HG02852 (cell line): Measurements from ENCODE around the gene GPR39.

Source experiments
- ATAC-seq: cut with Tn5 transposase; IDR thresholded peaks from one replicate; pipeline ENCODE4 v1.9.1; 2021; ENCODE audit warnings: mild to moderate bottlenecking, moderate library complexity; ENCODE audit not compliant: unreplicated experiment

The GPR39 gene

DNA sequence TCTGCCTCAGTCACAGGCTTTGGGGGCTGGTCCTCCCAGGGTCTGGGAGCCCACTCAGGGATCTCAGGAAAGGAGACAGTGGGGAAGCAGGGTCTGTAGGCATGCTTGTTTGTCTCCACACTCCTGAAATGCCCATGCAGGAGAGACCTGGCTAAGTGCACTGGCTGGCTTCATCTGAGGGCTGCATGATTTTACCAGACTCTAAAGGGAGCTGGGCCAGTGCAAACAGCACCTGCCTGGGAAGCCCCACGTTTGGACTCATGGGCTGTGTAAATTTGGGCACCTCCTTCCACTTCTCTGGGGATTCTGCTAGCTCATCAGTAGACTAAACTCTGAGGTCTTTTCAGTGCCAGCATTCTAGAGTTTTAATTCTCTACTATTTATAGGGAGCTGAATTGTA lies 219.7 kb downstream of the GPR39 start:
- no peak for ATAC-seq

- ATAC-seq: no peak
Measured at GRCh38 chr2:132638313-132639040, 221.9 kb downstream of the GPR39 start.

- ATAC-seq: no peak
Measured at GRCh38 chr2:132640116-132640515, 223.5 kb downstream of the GPR39 start.

- ATAC-seq: no peak
Measured at GRCh38 chr2:132641819-132642218, 225.2 kb downstream of the GPR39 start.

GRCh38 chr2:132642415-132642814 lies 225.8 kb downstream of the GPR39 start:
- no peak for ATAC-seq

DNA sequence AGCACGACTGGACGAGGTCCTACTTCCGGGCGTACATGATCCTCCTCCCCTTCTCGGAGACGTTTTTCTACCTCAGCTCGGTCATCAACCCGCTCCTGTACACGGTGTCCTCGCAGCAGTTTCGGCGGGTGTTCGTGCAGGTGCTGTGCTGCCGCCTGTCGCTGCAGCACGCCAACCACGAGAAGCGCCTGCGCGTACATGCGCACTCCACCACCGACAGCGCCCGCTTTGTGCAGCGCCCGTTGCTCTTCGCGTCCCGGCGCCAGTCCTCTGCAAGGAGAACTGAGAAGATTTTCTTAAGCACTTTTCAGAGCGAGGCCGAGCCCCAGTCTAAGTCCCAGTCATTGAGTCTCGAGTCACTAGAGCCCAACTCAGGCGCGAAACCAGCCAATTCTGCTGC lies 228.6 kb downstream of the GPR39 start:
- ATAC-seq: no peak

- ATAC-seq: no peak
Measured at GRCh38 chr2:132645722-132646539, 229.3 kb downstream of the GPR39 start.

DNA sequence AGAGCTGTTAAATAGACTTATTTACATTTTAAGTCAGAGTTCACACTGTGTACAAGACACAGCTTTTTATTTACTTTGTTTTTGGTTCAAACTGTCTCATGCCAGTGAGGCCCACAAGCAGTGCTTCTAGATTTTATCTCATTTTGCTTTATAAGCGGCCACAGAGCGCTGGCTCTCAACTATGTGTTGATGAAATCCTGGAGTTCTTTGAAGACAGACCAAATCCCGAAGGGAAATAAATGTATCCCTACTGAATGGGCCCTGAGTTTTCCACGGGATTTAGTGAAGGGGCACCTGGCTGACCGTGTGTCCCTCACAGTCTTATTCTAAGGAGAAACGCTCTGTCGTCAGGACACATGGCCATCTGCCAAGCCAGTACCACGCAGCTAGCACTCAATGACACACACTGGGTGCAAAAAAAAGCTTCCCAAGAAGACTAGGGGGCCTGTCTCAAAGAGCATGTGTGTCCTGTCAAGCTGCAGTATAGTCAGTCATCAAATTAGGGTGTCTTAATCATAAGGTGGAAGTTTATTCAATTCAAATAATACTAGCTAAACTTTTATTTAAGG lies 230.0 kb downstream of the GPR39 start:
- ATAC-seq: no peak

DNA sequence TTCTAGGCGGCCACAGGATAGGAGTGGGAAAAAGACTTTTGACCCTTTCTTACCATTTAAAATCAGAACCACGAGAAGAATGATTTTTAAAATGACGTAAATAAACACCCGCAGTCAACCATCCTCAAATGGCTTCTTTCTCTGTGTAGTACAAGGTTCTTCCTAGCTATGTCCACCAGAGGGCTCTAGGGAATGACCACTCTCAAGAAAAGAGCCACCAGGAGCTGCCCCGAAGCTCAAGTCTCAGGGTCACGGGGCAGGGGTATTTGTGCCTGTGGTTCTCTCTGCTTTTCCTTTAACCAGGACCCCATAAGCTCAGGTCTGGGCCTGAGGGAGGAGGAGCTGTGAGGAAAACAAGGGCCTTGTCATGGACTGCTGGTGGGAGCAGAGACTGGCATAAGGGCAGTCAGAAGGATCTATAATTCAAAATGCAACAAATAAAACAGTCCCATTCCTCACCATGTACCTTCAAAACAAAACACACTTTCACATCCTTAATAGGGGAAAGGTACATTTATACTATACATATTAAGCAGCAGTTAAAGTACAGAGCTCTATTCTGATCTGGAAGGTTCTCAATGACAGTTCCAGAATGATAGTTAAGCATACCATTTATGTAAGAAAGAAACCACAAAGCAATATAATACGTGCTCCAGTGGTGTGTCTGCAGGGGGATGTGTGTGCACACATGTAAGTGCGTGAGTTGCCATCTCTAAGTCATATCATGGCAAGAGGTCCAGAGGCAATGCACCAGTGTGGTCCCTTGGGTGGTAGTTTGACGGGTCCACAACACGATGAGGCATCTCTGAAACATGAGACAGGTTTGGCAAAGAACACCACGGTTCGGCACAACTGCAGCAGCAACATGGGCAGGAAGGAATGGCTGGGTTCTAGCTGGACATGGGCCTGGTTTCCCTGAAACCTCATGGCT lies 234.8 kb downstream of the GPR39 start:
- no peak for ATAC-seq

DNA sequence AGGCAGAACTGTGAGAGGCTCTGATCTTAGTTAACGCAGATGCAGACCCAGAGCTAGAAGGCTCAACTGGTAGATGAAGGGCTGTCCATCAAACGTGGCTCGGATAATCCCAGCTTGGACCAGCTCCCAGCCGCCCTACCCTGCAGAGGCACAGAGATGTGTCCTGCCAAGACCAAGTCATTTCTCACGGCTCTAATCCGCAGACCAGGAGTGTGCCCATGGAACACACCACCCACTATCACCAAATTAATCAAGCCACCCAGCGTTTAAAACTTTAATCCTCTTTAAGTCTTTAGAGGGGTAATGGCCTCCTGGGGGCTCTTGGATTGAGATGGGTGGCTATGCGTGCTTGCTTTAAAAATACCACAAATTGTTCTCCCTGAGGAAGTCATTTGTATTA lies 235.9 kb downstream of the GPR39 start:
- no peak for ATAC-seq

- no peak for ATAC-seq
Measured at GRCh38 chr2:132654335-132654734, 237.7 kb downstream of the GPR39 start.

DNA sequence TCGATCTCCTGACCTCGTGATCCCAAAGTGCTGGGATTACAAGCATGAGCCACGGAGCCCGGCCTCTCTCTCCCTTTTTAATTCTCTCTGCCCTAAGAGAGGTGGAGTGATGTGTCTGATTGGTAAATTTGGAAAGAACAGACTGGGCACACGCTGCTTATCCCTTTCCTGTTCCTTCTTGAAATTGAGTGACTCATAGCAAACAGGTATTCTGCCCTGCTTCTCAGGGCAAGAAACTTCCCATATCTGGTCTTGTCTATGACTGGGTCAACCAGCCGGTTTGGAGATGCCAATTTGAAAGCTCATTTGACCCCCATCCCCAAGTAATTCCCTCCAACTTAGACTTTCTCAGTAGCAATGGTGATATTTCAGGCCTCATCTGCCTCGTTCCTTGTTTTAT lies 238.4 kb downstream of the GPR39 start:
- no peak for ATAC-seq

- no peak for ATAC-seq
Measured at GRCh38 chr2:132656266-132656975, 239.8 kb downstream of the GPR39 start.

DNA sequence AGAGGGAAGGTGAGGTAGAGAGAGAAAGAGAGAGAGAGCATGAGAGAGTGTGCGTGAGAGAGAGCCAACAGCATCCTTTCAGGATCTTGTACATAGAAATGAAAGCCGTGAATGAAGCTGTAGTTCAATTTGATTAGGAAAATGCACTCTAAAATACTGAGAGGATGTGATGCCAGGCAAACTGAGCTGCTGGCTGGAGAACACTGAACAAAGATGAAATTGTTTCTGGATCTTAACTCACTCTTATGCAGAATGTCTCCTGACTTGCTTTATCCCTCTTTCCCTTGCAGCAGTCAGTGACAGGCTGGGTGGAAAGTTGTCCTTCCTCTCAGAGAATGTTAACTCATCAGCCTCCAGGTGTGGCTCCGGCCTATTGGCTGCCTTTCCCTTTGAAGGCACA lies 242.7 kb downstream of the GPR39 start:
- ATAC-seq: no peak

GRCh38 chr2:132662732-132663131 lies 246.1 kb downstream of the GPR39 start:
- ATAC-seq: no peak

- ATAC-seq: no peak
Measured at GRCh38 chr2:132664096-132664495, 247.5 kb downstream of the GPR39 start.

DNA sequence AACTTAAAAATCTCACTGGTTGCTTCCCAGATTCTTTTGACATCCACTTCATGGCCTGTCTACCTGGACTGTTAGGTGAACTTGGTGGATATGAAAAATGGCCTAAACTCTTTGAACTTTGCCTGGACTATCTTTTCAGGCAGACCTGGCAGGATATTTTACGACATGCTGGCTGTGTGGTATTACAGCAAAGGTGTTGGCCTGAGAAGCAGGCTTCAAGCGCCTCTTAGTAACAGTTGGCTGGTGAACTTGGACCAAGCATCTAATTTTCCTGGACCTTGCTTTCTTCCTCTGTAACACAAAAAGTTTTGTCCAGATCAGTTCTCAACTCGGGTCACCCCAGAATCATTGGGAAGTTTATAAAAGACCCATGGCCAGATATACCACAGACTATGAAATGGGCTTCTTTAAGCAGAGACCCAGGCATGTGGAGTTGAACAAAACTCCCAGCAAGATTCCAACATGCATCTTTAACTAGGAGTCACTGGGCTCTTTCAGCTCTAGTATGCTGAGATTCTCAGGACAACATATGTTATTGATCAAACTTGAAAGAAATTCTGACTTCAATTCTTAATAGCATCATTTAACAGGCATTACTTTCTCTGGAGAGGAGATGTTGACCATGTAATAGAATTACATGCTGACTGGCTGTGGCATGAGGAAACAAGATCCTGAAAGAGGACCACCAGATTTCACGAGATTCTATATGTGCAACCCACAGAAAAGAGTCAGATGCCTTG lies 249.0 kb downstream of the GPR39 start:
- ATAC-seq: no peak

GRCh38 chr2:132667706-132668105 lies 251.1 kb downstream of the GPR39 start:
- no peak for ATAC-seq

GRCh38 chr2:132668189-132668823 lies 251.7 kb downstream of the GPR39 start:
- no peak for ATAC-seq
